Heart left ventricle (tissue), 13 donors: ENCODE measurements around the gene S100A3.

Experiments used
- POLR2A ChIP-seq, 2 donors: fragments of 450-650 bp; IDR thresholded peaks; one replicate each; pipeline ENCODE4 v1.6.1; 2017; ENCODE audit warnings: antibody characterized with exemption in 2 of 2, mild to moderate bottlenecking in 2 of 2, moderate library complexity in 2 of 2
- TF ChIP-seq, protein P1 (sequence below), 12 donors: fragments of 200-600 bp; sonication (generic) in 4 of 12; IDR thresholded peaks; one replicate each; pipeline versions ENCODE4 v1.5.0 to v1.8.0; 2018 to 2022; ENCODE audit warnings: antibody characterized with exemption in 12 of 12, mild to moderate bottlenecking in 5 of 12
- donor health status: ischemic (EF 13 %, LVEDD 7.1; RV severe dilation, severe dysfunction).
- donor health status: DM: no; HTN: yes; CAD: no.
- donor health status: DM: no; HTN: no; CAD: no.
- donor health status: ischemic (EF 25% LVEDD 6.9; RV normal size, moderate dysfunction).
- donor health status: ischemic (EF 25% LVEDD 5.7; RV mildly dilated, moderate dysfunction).
- donor health status: ischemic (EF 35%, LVEDD 5.7; RV mildly dilated, moderate dysfunction).
- donor health status: nonischemic (EF 11% LVEDD 7.7; RV severe dilation, severe dysfunction).
- donor health status: DM: yes; HTN: yes; CAD: no.
- donor health status: PGD.
- donor health status: ischemic (EF 29% LVEDD 5.4; RV normal size, mild dysfunction).
- donor health status: nonischemic (EF 23%, LVEDD 6.1; RV moderate dilation, normal function).

DNA sequence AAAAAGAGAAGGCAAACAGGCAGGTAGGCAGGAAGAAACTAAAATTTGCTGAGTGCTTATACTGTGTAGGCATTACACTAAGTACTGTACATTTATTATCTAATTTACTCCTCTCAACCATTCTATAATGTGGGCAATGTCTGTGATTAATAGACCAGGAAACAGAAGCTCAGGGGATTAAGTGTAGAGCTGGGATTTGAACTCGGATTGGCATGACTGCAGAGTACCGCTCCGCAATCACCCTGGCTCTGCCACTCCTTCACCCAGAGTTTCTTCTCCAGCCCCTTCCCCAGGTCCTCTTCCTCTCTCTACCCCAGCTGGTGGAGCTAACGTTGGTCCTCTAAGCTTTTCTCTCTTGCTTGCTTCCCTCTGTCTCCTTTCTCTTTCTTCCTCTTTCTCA, 28.1 kb upstream of the S100A3 start:
- no peak for TF ChIP-seq POLR2A (IDR thresholded peaks at IDR 0.05)
- TF ChIP-seq, protein P1, sequence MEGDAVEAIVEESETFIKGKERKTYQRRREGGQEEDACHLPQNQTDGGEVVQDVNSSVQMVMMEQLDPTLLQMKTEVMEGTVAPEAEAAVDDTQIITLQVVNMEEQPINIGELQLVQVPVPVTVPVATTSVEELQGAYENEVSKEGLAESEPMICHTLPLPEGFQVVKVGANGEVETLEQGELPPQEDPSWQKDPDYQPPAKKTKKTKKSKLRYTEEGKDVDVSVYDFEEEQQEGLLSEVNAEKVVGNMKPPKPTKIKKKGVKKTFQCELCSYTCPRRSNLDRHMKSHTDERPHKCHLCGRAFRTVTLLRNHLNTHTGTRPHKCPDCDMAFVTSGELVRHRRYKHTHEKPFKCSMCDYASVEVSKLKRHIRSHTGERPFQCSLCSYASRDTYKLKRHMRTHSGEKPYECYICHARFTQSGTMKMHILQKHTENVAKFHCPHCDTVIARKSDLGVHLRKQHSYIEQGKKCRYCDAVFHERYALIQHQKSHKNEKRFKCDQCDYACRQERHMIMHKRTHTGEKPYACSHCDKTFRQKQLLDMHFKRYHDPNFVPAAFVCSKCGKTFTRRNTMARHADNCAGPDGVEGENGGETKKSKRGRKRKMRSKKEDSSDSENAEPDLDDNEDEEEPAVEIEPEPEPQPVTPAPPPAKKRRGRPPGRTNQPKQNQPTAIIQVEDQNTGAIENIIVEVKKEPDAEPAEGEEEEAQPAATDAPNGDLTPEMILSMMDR (IDR thresholded peaks at IDR 0.05), result no peak
